Measurements from ENCODE around the gene WWTR1. TPM values are rescaled to one million over a fixed set of nuclear protein-coding genes. Genes with fewer than 3 reads are reported as not detected.

The WWTR1 gene
- total RNA-seq, 4 donors from 2014 or later: 103 to 148 (median 116) TPM

DNA sequence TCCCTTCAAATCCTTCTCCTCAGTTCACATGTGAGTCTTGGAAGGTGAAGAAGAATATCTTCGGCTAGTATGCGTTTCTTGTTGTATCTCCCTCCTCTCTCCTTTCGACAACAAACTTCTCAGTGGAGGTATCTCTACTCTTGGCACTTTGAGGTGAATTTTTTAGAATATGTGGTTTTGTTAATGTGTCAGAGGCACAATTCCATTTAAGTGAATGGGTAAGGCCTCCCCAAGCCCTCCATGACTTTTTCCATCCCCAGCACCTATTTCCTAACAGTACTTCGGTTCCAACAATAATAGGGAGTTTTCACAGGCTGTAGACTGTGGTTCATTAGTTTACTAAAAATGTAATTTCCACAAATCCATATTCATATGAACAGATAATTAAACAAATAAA is 109.2 kb downstream of the WWTR1 start:
- peak overlapping the region; percentile 76 to 80 for H3K27ac ChIP-seq

DNA sequence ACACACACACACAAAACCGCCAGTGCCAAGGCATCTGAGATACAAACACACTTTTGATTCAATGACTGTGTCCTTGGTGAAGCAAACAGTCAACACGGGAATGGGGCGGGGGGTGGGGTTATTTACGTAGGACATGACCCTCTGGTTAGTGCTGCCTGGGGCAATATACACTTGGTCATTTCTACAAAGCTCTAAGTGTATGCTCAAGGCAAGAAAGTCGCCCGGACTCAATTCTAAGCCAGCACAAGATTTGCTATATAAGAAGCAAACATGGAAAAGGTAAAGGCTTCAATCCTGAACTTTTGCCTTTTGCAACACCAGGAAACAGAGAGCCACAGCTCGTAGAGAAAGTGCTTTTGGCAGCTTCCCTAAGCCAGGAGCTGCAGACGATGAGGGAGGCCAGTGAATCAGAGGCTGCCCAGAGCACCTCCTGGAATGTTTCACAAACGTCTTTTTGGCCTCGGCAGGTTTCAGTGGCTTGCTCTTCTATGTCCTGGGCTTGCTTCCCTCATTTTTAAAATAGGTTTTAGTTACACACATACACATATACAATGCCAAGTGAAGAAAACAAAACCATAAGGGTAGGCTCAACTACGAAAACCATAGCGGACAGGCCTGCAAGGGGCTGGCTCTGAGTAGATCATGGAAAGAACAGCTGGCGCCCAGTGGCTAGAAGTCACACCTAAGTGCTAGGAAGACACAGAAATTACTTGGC is 109.7 kb downstream of the WWTR1 start:
- TF ChIP-seq POLR2A (IDR thresholded peaks at IDR 0.05): no peak
- TF ChIP-seq, protein P1, sequence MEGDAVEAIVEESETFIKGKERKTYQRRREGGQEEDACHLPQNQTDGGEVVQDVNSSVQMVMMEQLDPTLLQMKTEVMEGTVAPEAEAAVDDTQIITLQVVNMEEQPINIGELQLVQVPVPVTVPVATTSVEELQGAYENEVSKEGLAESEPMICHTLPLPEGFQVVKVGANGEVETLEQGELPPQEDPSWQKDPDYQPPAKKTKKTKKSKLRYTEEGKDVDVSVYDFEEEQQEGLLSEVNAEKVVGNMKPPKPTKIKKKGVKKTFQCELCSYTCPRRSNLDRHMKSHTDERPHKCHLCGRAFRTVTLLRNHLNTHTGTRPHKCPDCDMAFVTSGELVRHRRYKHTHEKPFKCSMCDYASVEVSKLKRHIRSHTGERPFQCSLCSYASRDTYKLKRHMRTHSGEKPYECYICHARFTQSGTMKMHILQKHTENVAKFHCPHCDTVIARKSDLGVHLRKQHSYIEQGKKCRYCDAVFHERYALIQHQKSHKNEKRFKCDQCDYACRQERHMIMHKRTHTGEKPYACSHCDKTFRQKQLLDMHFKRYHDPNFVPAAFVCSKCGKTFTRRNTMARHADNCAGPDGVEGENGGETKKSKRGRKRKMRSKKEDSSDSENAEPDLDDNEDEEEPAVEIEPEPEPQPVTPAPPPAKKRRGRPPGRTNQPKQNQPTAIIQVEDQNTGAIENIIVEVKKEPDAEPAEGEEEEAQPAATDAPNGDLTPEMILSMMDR (IDR thresholded peaks at IDR 0.05): no peak
- Histone ChIP-seq H3K4me3 (peak overlapping the region in 1 of 2 donors; percentile 12), H3K27me3 (no peaks in the 10 kb centered on the region), H3K27ac (peak overlapping the region; percentile 76 to 80), H3K9me3 (no peaks in the 10 kb centered on the region), H3K36me3 (no peaks in the 10 kb centered on the region), H3K4me1 (no peaks in the 10 kb centered on the region)
- intact Hi-C loops (cut with DNase I; ENCODE audit: low total_unique reads): no loop called here
- DNase-seq: peak; percentile 73 to 79

More for the DNA sequence above, 109.2 kb downstream of the WWTR1 start:
- intact Hi-C loops (cut with DNase I; ENCODE audit: low total_unique reads): no loop called here
- no peak for DNase-seq
- Histone ChIP-seq H3K4me3 (no peak overlapping the region), H3K4me1 (no peaks in the 10 kb centered on the region), H3K9me3 (no peaks in the 10 kb centered on the region), H3K36me3 (no peaks in the 10 kb centered on the region), H3K27me3 (no peaks in the 10 kb centered on the region)
- TF ChIP-seq, protein P1 (IDR thresholded peaks at IDR 0.05): no peak
- no peak for TF ChIP-seq POLR2A (IDR thresholded peaks at IDR 0.05)

DNA sequence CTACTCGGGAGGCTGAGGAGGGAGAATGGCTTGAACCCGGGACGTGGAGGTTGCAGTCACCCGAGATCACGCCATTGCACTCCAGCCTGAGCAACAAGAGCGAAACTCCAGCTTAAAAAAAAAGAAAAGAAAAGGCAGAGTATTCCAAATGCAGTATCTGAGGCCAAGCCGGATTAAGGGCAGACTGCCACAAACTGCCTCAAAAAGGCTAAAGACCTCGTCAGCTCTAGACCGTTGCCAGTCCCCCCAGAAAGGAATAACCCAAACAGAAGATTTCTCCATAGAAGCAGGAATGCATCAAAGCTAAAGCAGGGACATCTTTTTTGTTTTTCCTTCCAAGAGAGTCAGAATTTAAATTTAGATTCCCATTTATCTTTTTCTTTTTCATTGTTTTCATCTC is 110.4 kb downstream of the WWTR1 start:
- intact Hi-C loops (cut with DNase I; ENCODE audit: low total_unique reads): no loop called here
- H3K4me1 ChIP-seq: no peaks in the 10 kb centered on the region

DNA sequence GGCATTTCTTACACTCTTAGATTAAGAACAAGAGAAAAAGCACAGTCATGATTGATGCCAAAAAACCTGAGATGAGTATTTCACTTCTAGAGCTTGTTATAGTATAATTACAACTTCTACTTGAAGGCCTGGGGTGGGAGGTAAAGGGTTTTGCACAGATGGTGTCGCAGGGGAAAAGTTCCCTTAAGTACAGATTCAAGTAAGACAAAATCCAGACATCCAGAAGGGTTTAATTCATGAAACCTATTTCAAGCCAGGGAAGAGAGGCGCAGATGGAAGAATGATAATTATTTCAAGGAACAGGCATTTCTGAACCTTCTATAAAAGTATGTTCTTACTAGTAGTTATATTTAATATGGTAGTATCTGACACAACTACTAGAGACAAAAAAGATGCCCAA is 112.8 kb downstream of the WWTR1 start:
- Histone ChIP-seq H3K4me3 (no peak overlapping the region), H3K36me3 (no peaks in the 10 kb centered on the region), H3K4me1 (no peaks in the 10 kb centered on the region), H3K27ac (peak overlapping the region in 1 of 2 donors; percentile 30), H3K9me3 (no peaks in the 10 kb centered on the region), H3K27me3 (no peaks in the 10 kb centered on the region)
- intact Hi-C loops (cut with DNase I; ENCODE audit: low total_unique reads): no loop called here
- no peak for DNase-seq
- TF ChIP-seq, protein P1 (IDR thresholded peaks at IDR 0.05): no peak
- TF ChIP-seq POLR2A (IDR thresholded peaks at IDR 0.05): no peak

More for the DNA sequence above, 110.4 kb downstream of the WWTR1 start:
- TF ChIP-seq, protein P1 (IDR thresholded peaks at IDR 0.05): no peak
- no peak for TF ChIP-seq POLR2A (IDR thresholded peaks at IDR 0.05)
- H3K4me3 ChIP-seq: no peak overlapping the region
- H3K36me3 ChIP-seq: no peaks in the 10 kb centered on the region
- peak overlapping the region; percentile 76 to 80 for H3K27ac ChIP-seq
- H3K27me3 ChIP-seq: no peaks in the 10 kb centered on the region
- DNase-seq: peak; percentile 92 to 93
- H3K9me3 ChIP-seq: no peaks in the 10 kb centered on the region

DNA sequence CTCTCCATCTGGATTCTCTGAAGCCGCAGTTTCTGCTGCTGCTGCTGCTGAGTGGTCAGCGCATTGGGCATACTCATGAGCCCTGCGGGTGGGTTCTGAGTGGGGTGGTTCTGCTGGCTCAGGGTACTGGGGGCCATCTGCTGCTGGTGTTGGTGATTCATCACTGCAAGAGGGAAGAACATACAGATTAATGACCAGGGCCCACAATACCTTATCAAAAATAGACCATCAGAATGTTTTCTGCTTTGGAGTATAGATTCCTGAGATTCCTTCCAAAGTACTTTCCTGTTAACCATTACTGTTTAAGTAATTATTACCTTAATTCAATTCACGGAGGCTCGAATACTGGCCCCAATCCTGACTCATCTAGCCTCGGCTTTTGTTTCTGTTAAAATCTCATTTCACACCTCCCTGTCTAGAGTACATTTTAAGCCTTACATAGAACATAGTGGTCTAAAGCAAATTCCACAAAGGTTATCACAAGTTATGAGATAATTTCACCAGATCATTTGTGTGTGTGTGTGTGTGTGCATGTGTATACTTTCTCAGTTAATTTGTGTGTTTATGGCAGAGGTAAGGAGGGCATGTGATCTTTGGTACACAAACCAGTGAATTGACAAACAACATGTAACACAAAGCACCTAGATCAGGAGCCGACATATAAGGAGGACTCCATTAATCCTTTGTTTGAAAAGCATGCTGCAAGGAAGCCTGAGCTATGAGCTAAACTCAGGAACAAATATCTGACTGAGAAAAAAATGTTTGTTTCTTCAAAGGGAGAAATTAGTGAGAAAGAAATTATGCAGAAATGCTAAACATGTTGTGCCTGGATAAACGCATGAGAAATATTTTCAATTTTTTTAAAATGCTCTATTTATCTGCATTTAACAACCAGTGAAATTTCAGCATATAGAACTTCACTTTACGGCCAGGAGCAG is 115.2 kb downstream of the WWTR1 start:
- intact Hi-C loops (cut with DNase I; ENCODE audit: low total_unique reads): no loop called here
- H3K4me3 ChIP-seq: no peak overlapping the region
- DNase-seq: no peak
- H3K27ac ChIP-seq: no peak overlapping the region
- H3K36me3 ChIP-seq: no peaks in the 10 kb centered on the region
- TF ChIP-seq, protein P1 (IDR thresholded peaks at IDR 0.05): no peak
- no peak for TF ChIP-seq POLR2A (IDR thresholded peaks at IDR 0.05)
- H3K4me1 ChIP-seq: no peaks in the 10 kb centered on the region
- no peaks in the 10 kb centered on the region for H3K9me3 ChIP-seq
- H3K27me3 ChIP-seq: no peaks in the 10 kb centered on the region

Data from uterus (tissue), 4 donors.